Measurements from ENCODE around the gene PRND. TPM values are rescaled to one million over a fixed set of nuclear protein-coding genes. Genes with fewer than 3 reads are reported as not detected.
"Not testable (repeated sequence)": the region's sequence is repeated elsewhere in the genome, so short reads cannot be mapped to it uniquely, and the experiment has no call there.

Gene PRND
- total and polyA plus RNA-seq, 4 experiments from 2014 or later, result 0.04 TPM; not detected in 3

DNA sequence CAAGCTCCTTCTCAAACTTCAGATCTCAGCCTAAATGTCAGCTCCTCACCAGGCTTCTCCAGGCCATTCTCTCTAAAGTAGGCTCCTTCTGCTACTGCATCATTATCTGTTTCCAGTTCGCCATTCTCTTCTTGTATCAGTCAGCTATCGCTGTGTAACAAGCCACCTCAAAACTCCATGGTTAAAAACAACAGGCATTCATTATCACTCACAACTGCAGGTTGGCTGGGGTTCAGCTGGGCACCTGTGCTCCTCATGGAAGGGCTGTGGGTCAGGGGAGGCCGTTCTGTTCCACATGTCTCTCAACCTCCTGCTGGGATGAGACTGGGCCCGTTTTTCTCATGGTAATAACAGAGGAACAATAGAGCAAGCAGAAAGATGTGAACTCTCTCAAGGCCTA is 28.7 kb downstream of the PRND start:
- intact Hi-C loops (cut with micrococcal nuclease), result no loop called here
- no peaks in the 10 kb centered on the region for H3K9me3 ChIP-seq (ENCODE audit: control insufficient read depth in 1 of 2, low read length in 2 of 2)
- DNase-seq, result no peak
- Mint-ChIP-seq H3K9me3 (no peaks in the 10 kb centered on the region), H3K4me1 (no peaks in the 10 kb centered on the region), H3K27ac (no peak overlapping the region), H3K27me3 (no peaks in the 10 kb centered on the region), H3K36me3 (no peaks in the 10 kb centered on the region), H3K4me3 (no peak overlapping the region)
- H3K4me3 ChIP-seq (ENCODE audit: low read length in 2 of 2), result no peak overlapping the region
- H3K36me3 ChIP-seq (ENCODE audit: insufficient read depth, low read length), result no peaks in the 10 kb centered on the region
- POLR2A ChIA-PET (ENCODE audit: partially characterized antibody), result no interaction called here
- no peaks in the 10 kb centered on the region for H3K4me1 ChIP-seq (ENCODE audit: insufficient read depth, low read length)
- no peak overlapping the region for H3K27ac ChIP-seq (ENCODE audit: low read depth, low read length)
- no peaks in the 10 kb centered on the region for H3K27me3 ChIP-seq (ENCODE audit: insufficient read depth, low read length)
- CTCF ChIA-PET (ENCODE audit: partially characterized antibody), result interaction anchor here (0.8 kb wide), 1 partner anchor 10 kb away, joined by 3 read pairs; no protein-coding TSS in a partner anchor

DNA sequence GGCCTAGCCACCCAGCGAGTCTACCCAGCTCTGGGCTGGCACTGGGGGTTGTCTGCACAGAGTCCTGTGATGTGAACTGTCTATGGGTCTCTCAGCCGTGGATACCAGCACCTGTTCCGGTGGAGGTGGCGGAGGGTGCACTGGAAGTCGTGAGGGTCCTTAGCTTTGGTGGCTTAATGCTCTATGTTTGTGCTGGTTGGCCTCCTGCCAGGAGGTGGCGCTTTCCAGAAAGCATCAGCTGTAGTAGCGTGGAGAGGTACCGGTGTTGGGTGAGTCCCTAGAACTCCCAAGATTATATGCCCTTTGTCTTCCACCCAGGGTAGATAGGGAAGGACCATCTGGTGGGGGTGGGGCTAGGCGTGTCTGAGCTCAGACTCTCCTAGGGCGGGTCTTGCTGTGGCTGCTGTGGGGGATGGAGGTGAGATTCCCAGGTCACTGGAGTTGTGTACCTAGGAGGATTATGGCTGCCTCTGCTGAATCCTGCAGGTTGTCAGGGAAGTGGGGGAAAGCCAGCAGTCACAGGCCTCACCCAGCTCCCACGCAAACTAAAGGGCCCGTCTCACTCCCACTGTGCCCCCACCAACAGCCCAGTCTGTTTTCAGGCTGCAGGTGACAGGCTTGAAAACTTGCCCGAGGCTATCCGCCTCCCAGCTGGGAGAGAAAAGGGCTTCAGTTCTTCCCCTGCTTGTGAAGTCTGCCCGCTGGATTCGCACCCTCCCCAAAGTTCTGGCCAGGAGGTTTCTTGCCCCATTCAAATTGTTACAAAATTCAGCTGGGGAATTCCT is 37.6 kb downstream of the PRND start:
- CTCF ChIA-PET (ENCODE audit: partially characterized antibody), result interaction anchor here (0.9 to 1.4 kb wide), 7 partner anchors 14 to 348 kb away, joined by 3 to 4 read pairs (median 3); no protein-coding TSS in a partner anchor
- H3K9me3 Mint-ChIP-seq; H3K4me1 ChIP-seq (ENCODE audit: insufficient read depth, low read length); H3K9me3 ChIP-seq (ENCODE audit: control insufficient read depth in 1 of 2, low read length in 2 of 2); H3K36me3 Mint-ChIP-seq; H3K27me3 Mint-ChIP-seq; H3K27ac ChIP-seq (ENCODE audit: low read depth, low read length); POLR2A ChIA-PET (ENCODE audit: partially characterized antibody); H3K27me3 ChIP-seq (ENCODE audit: insufficient read depth, low read length); intact Hi-C loops (cut with micrococcal nuclease); H3K4me1 Mint-ChIP-seq; H3K4me3 ChIP-seq (ENCODE audit: low read length in 2 of 2); H3K36me3 ChIP-seq (ENCODE audit: insufficient read depth, low read length): not testable (repeated sequence)
- DNase-seq, result peak; percentile 26 to 59 (median 32)
- Mint-ChIP-seq H3K4me3 (peak overlapping the region in 7 of 8 donors; percentile 33 to 77 (median 60)), H3K27ac (peak overlapping the region in 3 of 7 donors; percentile 19 to 80 (median 49))

DNA sequence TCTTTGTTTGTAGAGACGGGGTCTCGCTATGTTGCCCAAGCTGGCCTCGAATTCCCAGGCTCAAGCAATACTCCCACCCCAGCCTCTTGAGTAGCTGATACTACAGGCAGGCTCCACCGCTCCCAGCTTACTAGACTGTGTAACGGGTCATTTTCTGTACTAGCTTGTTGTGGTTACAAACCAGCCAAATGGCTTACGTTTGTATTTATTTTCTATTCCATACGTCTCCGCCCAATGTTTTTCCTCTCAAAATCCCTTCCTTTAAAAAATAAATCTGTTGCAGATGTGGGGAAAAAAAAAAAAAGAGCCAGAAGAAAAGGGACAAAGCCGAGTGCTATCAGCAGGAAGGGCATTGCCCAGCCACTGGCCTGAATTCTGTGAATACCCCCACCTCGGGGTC is 41.6 kb downstream of the PRND start:
- Mint-ChIP-seq H3K9me3 (no peaks in the 10 kb centered on the region), H3K27me3 (peaks cover 0 to 4% of the 10 kb centered on the region in 2 donors), H3K36me3 (no peaks in the 10 kb centered on the region), H3K4me1 (peaks cover 6 to 9% (median 8%) of the 10 kb centered on the region in 4 donors), H3K27ac (no peak overlapping the region), H3K4me3 (peak overlapping the region in 1 of 8 donors; percentile 32)
- ChIA-PET POLR2A (ENCODE audit: partially characterized antibody) (no interaction called here), CTCF (ENCODE audit: partially characterized antibody) (interaction anchor here (1.8 kb wide), 1 partner anchor 17 kb away, joined by 6 read pairs; no protein-coding TSS in a partner anchor)
- Histone ChIP-seq H3K27me3 (ENCODE audit: insufficient read depth, low read length) (no peaks in the 10 kb centered on the region), H3K4me3 (ENCODE audit: low read length in 2 of 2) (no peak overlapping the region), H3K36me3 (ENCODE audit: insufficient read depth, low read length) (no peaks in the 10 kb centered on the region), H3K4me1 (ENCODE audit: insufficient read depth, low read length) (peaks cover 7% of the 10 kb centered on the region), H3K27ac (ENCODE audit: low read depth, low read length) (no peak overlapping the region), H3K9me3 (ENCODE audit: control insufficient read depth in 1 of 2, low read length in 2 of 2) (no peaks in the 10 kb centered on the region)
- DNase-seq, result no peak
- intact Hi-C loops (cut with micrococcal nuclease), result no loop called here

- H3K9me3 Mint-ChIP-seq, result no peaks in the 10 kb centered on the region
- intact Hi-C loops (cut with micrococcal nuclease), result no loop called here
- CTCF ChIA-PET (ENCODE audit: partially characterized antibody), result no interaction called here
- Histone ChIP-seq H3K27ac (ENCODE audit: low read depth, low read length) (no peak overlapping the region), H3K27me3 (ENCODE audit: insufficient read depth, low read length) (no peaks in the 10 kb centered on the region), H3K4me3 (ENCODE audit: low read length in 2 of 2) (no peak overlapping the region), H3K4me1 (ENCODE audit: insufficient read depth, low read length) (peaks cover 7% of the 10 kb centered on the region), H3K36me3 (ENCODE audit: insufficient read depth, low read length) (no peaks in the 10 kb centered on the region), H3K9me3 (ENCODE audit: control insufficient read depth in 1 of 2, low read length in 2 of 2) (no peaks in the 10 kb centered on the region)
- peaks cover 0 to 2% of the 10 kb centered on the region in 2 donors for H3K27me3 Mint-ChIP-seq
- DNase-seq, result no peak
- H3K36me3 Mint-ChIP-seq, result no peaks in the 10 kb centered on the region
- POLR2A ChIA-PET (ENCODE audit: partially characterized antibody), result no interaction called here
- H3K27ac Mint-ChIP-seq, result no peak overlapping the region
- peaks cover 6 to 9% (median 8%) of the 10 kb centered on the region in 4 donors for H3K4me1 Mint-ChIP-seq
- peak overlapping the region in 1 of 8 donors; percentile 32 for H3K4me3 Mint-ChIP-seq
Measured at GRCh38 chr20:4763723-4764510, 42.2 kb downstream of the PRND start.

DNA sequence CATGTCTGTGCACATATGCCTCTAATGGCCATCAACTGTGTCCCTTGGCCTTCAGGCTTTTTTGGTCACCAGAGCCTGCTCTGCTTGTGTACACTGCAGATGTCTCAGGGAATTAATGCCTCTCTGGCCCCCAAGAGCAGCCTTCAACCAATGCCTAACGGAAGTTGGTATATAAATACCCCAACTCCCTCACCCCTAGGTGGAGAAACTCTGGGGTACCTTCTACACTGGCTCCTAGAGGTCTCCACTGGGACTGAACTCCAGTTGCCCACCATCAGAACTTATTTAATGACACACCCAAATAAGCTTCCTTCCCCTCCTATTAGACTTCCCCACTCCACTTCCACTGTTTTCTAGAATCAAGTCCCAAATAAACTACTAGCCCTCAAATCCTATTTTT is 43.1 kb downstream of the PRND start:
- no peaks in the 10 kb centered on the region for H3K27me3 Mint-ChIP-seq
- POLR2A ChIA-PET (ENCODE audit: partially characterized antibody), result no interaction called here

DNA sequence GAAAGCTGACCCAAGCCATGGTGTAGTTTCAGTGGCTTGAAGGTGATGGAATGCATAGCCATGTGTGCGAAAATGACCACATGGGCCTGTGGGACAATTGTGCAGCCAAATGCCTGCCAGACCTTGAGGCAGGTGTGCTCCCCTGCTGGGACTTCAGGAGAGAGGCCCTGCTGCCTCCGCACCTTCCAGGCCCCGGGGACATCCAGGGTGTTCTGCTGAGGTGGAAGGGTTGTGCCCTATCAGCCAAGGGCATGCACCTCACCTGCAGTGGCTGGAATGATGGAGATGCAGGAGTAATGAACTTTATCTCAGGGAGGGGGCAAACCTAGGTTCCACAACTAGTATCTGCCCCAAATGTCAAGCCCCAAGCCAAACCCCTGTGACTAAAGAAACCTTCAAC is 44.0 kb downstream of the PRND start:
- no peaks in the 10 kb centered on the region for H3K27me3 Mint-ChIP-seq
- H3K27ac ChIP-seq (ENCODE audit: low read depth, low read length), result no peak overlapping the region
- peaks cover 7% of the 10 kb centered on the region for H3K4me1 ChIP-seq (ENCODE audit: insufficient read depth, low read length)

More for the DNA sequence above, 43.1 kb downstream of the PRND start:
- intact Hi-C loops (cut with micrococcal nuclease), result no loop called here
- H3K27me3 ChIP-seq (ENCODE audit: insufficient read depth, low read length), result no peaks in the 10 kb centered on the region
- no peaks in the 10 kb centered on the region for H3K9me3 Mint-ChIP-seq
- no peak overlapping the region for H3K27ac ChIP-seq (ENCODE audit: low read depth, low read length)
- CTCF ChIA-PET (ENCODE audit: partially characterized antibody), result interaction anchor here (1.3 kb wide), 1 partner anchor 121 kb away, joined by 4 read pairs; no protein-coding TSS in a partner anchor
- no peak overlapping the region for H3K27ac Mint-ChIP-seq
- no peaks in the 10 kb centered on the region for H3K36me3 ChIP-seq (ENCODE audit: insufficient read depth, low read length)
- H3K36me3 Mint-ChIP-seq, result no peaks in the 10 kb centered on the region
- H3K9me3 ChIP-seq (ENCODE audit: control insufficient read depth in 1 of 2, low read length in 2 of 2), result no peaks in the 10 kb centered on the region
- peaks cover 7% of the 10 kb centered on the region for H3K4me1 ChIP-seq (ENCODE audit: insufficient read depth, low read length)
- H3K4me1 Mint-ChIP-seq, result peaks cover 6 to 9% (median 8%) of the 10 kb centered on the region in 4 donors
- DNase-seq, result no peak
- H3K4me3 ChIP-seq (ENCODE audit: low read length in 2 of 2), result no peak overlapping the region
- no peak overlapping the region for H3K4me3 Mint-ChIP-seq

DNA sequence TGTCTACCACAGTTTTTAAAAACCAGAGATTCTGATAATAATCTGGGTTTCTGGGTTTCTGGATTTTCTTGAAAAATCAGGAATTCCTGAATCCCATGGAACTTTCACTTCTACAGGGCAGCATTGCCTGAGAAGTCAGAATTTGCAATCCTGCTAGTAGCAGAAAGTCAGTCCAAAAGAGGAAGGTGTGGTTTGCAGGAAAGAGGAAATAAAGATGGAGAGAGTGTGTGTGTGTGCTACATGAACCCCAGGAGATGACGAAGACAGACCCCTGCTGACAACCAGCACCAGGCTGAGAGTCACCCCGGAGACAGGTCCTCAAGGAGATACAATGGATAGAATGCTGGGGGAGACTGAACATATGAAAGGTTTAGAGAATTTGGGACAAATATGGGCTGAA is 44.9 kb downstream of the PRND start:
- Mint-ChIP-seq H3K27ac (no peak overlapping the region), H3K36me3 (peaks cover 9 to 13% of the 10 kb centered on the region in 2 donors), H3K4me1 (peaks cover under 1 to 2% (median 1%) of the 10 kb centered on the region in 4 donors), H3K9me3 (peaks cover 6 to 14% (median 14%) of the 10 kb centered on the region in 8 donors), H3K27me3 (no peaks in the 10 kb centered on the region), H3K4me3 (no peak overlapping the region)
- no peaks in the 10 kb centered on the region for H3K27me3 ChIP-seq (ENCODE audit: insufficient read depth, low read length)
- no peak overlapping the region for H3K27ac ChIP-seq (ENCODE audit: low read depth, low read length)
- H3K36me3 ChIP-seq (ENCODE audit: insufficient read depth, low read length), result no peaks in the 10 kb centered on the region
- H3K4me1 ChIP-seq (ENCODE audit: insufficient read depth, low read length), result peaks cover under 1% of the 10 kb centered on the region
- DNase-seq, result no peak
- no peak overlapping the region for H3K4me3 ChIP-seq (ENCODE audit: low read length in 2 of 2)
- CTCF ChIA-PET (ENCODE audit: partially characterized antibody), result no interaction called here
- peaks cover 1 to 4% of the 10 kb centered on the region in 2 donors for H3K9me3 ChIP-seq (ENCODE audit: control insufficient read depth in 1 of 2, low read length in 2 of 2)
- intact Hi-C loops (cut with micrococcal nuclease), result no loop called here
- POLR2A ChIA-PET (ENCODE audit: partially characterized antibody), result no interaction called here

More for the DNA sequence above, 44.0 kb downstream of the PRND start:
- H3K9me3 Mint-ChIP-seq, result peaks cover 0 to 5% (median 4%) of the 10 kb centered on the region in 8 donors
- Histone ChIP-seq H3K9me3 (ENCODE audit: control insufficient read depth in 1 of 2, low read length in 2 of 2) (no peaks in the 10 kb centered on the region), H3K36me3 (ENCODE audit: insufficient read depth, low read length) (no peaks in the 10 kb centered on the region), H3K27me3 (ENCODE audit: insufficient read depth, low read length) (no peaks in the 10 kb centered on the region), H3K4me3 (ENCODE audit: low read length in 2 of 2) (no peak overlapping the region)
- intact Hi-C loops (cut with micrococcal nuclease), result no loop called here
- peaks cover 6 to 9% (median 8%) of the 10 kb centered on the region in 4 donors for H3K4me1 Mint-ChIP-seq
- no peak for DNase-seq
- ChIA-PET CTCF (ENCODE audit: partially characterized antibody) (interaction anchor here (1.3 kb wide), 1 partner anchor 120 kb away, joined by 4 read pairs; no protein-coding TSS in a partner anchor), POLR2A (ENCODE audit: partially characterized antibody) (no interaction called here)
- peaks cover 3 to 4% of the 10 kb centered on the region in 2 donors for H3K36me3 Mint-ChIP-seq
- H3K4me3 Mint-ChIP-seq, result no peak overlapping the region
- H3K27ac Mint-ChIP-seq, result peak overlapping the region in 1 of 7 donors; percentile 16

All from CD4-positive, alpha-beta memory T cell (primary cell).